Activated CD8-positive, alpha-beta memory T cell treated with anti-CD3 and anti-CD28 coated beads, Interleukin-2, amount 50 U/mL, for 1 hour (primary cell): Measurements from ENCODE around the gene SPTAN1.
A peak's percentile ranks its signal among the peaks of the same experiment; 100 is the strongest.
"Not testable (repeated sequence)": the region's sequence is repeated elsewhere in the genome, so short reads cannot be mapped to it uniquely, and the experiment has no call there.

Experiments used
- DNase-seq: peaks from one replicate; pipeline ENCODE4 v3.0.0-alpha.2; 2020; ENCODE audit errors: extremely low read depth

Gene SPTAN1

GRCh38 chr9:128552744-128553440 lies 505 bp downstream of the SPTAN1 start:
- DNase-seq = peak; percentile 14

GRCh38 chr9:128553728-128554127 lies 1.3 kb downstream of the SPTAN1 start:
- DNase-seq = no peak

GRCh38 chr9:128554155-128554862 lies 1.9 kb downstream of the SPTAN1 start:
- no peak for DNase-seq

GRCh38 chr9:128555180-128555721 lies 2.9 kb downstream of the SPTAN1 start:
- no peak for DNase-seq

- DNase-seq = no peak
Observed at GRCh38 chr9:128556276-128556675, 3.9 kb downstream of the SPTAN1 start.

GRCh38 chr9:128556926-128557634 lies 4.7 kb downstream of the SPTAN1 start:
- no peak for DNase-seq

- peak; percentile 26 for DNase-seq
Observed at GRCh38 chr9:128558431-128559310, 6.3 kb downstream of the SPTAN1 start.

GRCh38 chr9:128565578-128565977 lies 13.2 kb downstream of the SPTAN1 start:
- no peak for DNase-seq

- DNase-seq = no peak
Observed at GRCh38 chr9:128568470-128569078, 16.2 kb downstream of the SPTAN1 start.

- no peak for DNase-seq
Observed at GRCh38 chr9:128575469-128575868, 23.1 kb downstream of the SPTAN1 start.

- no peak for DNase-seq
Observed at GRCh38 chr9:128575916-128576315, 23.5 kb downstream of the SPTAN1 start.

GRCh38 chr9:128577206-128577605 lies 24.8 kb downstream of the SPTAN1 start:
- no peak for DNase-seq

- DNase-seq = no peak
Observed at GRCh38 chr9:128579194-128579593, 26.8 kb downstream of the SPTAN1 start.

GRCh38 chr9:128580731-128581130 lies 28.3 kb downstream of the SPTAN1 start:
- no peak for DNase-seq

- DNase-seq = not testable (repeated sequence)
Observed at GRCh38 chr9:128585155-128585554, 32.8 kb downstream of the SPTAN1 start.

- not testable (repeated sequence) for DNase-seq
Observed at GRCh38 chr9:128586934-128587333, 34.5 kb downstream of the SPTAN1 start.

GRCh38 chr9:128587453-128587852 lies 35.1 kb downstream of the SPTAN1 start:
- DNase-seq = peak; percentile 1

GRCh38 chr9:128588581-128589233 lies 36.3 kb downstream of the SPTAN1 start:
- DNase-seq = no peak

- DNase-seq = no peak
Observed at GRCh38 chr9:128593039-128593438, 40.7 kb downstream of the SPTAN1 start.

GRCh38 chr9:128593856-128594255 lies 41.5 kb downstream of the SPTAN1 start:
- no peak for DNase-seq
